ENCODE measurements around the gene DMC1. TPM values are rescaled to one million over a fixed set of nuclear protein-coding genes. Genes with fewer than 3 reads are reported as not detected.
"Not testable (repeated sequence)": the region's sequence is repeated elsewhere in the genome, so short reads cannot be mapped to it uniquely, and the experiment has no call there.

Gene DMC1, protein sequence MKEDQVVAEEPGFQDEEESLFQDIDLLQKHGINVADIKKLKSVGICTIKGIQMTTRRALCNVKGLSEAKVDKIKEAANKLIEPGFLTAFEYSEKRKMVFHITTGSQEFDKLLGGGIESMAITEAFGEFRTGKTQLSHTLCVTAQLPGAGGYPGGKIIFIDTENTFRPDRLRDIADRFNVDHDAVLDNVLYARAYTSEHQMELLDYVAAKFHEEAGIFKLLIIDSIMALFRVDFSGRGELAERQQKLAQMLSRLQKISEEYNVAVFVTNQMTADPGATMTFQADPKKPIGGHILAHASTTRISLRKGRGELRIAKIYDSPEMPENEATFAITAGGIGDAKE
- total RNA-seq, result 1 to 10 TPM in 1 of 4 donors, under 1 TPM in 2, not detected in 1; 0.84 to 1.4 (median 0.84) TPM

GRCh38 chr22:38569972-38570778, at the start of gene DMC1:
TSS of gene DMC1 (minus strand) at chr22:38570183. CDS start at chr22:38568256, 1,927 bp downstream.
- ATAC-seq (ENCODE audit: low FRiP score) (peak; percentile 95), DNase-seq (ENCODE audit: low spot score) (peak; percentile 78)
- TF ChIP-seq CTCF (IDR thresholded peaks at IDR 0.05), result no peak

DNA sequence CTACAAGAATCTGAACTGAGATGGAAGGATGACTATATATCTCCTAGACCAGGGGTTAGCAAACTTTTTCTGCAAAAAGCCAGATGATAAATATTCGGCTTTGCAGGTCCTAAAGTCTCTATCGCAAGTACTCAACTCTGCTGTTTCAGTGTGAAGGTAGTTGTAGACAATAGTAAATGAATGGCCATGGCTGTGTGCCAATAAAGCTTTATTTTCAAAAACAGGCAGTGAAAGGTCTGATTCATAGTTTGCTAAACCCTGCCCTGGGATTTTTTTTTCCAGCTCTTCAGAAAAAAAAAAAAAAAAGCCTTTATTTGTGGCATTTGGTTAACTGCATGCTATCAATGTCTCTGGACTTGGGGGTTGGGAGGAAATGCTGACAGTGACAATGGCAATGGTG, 48.7 kb upstream of the DMC1 start:
- no peak for TF ChIP-seq CTCF (IDR thresholded peaks at IDR 0.05)
- no peak for DNase-seq (ENCODE audit: low spot score)
- no peak for ATAC-seq (ENCODE audit: low FRiP score)

DNA sequence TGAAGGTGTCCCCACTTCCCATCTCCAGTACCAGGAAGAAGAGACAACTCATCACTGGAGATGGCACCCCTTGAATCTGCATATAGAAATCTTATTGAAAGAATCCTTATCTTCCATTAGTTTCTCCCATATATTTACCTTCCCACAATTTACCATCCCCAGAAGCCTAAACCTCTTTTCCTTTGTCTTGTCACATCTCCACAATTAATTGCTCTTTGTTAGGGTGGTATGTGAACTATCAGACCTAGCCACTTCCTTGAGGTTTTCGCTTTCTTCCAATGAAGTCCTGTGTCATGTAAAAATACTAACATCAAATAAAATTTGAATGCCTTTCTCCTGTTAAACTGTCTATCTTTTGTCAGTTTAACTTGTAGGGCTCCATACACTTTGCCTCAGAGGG, 48.3 kb upstream of the DMC1 start:
- DNase-seq (ENCODE audit: low spot score), result no peak
- no peak for ATAC-seq (ENCODE audit: low FRiP score)
- TF ChIP-seq CTCF (IDR thresholded peaks at IDR 0.05), result no peak

DNA sequence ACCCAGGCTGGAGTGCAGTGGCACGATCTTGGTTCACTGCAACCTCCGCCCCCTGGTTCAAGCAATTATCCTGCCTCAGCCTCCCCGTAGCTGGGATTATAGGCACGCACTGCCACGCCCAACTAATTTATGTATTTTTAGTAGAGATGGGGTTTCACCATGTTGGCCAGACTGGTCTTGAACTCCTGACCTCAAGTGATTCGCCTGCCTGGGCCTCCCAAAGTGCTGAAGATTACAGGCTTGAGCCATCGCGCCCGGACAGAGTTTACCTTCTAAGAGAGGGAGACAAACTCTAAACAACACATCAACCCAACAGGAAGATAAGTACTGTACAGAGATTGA, 45.1 kb upstream of the DMC1 start:
- not testable (repeated sequence) for DNase-seq (ENCODE audit: low spot score); ATAC-seq (ENCODE audit: low FRiP score)

- DNase-seq (ENCODE audit: low spot score) (no peak), ATAC-seq (ENCODE audit: low FRiP score) (no peak)
- no peak for TF ChIP-seq CTCF (IDR thresholded peaks at IDR 0.05)
Measured at GRCh38 chr22:38614332-38615063, 44.5 kb upstream of the DMC1 start.

DNA sequence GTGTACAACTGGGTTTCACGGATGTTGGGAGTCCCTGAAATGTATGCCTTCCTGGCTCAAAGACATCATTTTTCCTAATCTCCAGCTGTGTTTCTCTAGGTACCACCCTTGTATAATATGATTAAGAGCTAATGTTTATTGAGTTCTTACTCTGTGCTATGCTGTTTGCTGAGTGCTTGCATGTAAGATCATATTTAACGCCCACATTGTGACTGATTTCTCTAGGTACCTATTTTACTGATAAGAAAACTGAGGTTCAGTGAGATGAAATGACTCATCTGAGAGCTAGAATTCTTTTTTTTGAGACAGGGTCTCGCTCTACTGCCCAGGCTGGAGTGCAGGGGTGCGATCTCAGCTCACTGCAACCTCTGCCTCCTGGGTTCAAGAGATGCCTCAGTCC, 43.6 kb upstream of the DMC1 start:
- DNase-seq (ENCODE audit: low spot score), result no peak
- no peak for TF ChIP-seq CTCF (IDR thresholded peaks at IDR 0.05)
- ATAC-seq (ENCODE audit: low FRiP score), result no peak

Data from omental fat pad (tissue), 4 donors.